MM.1S (cell line): ENCODE data around the gene INHBC.

Source experiments
- EZH2 ChIP-seq: fragments of 300-600 bp; sonication (generic); optimal IDR thresholded peaks from 2 replicates; pipeline ENCODE3; 2017; ENCODE audit warnings: low read depth, mild to moderate bottlenecking, antibody characterized with exemption, low read length, mixed read lengths
- EZH2phosphoT487 ChIP-seq: fragments of 300-600 bp; sonication (generic); IDR thresholded peaks from 2 replicates; pipeline ENCODE4 v1.6.1; 2018; ENCODE audit warnings: antibody characterized with exemption, low read length
- TF ChIP-seq, protein P1 (sequence below): fragments of 300-600 bp; sonication (generic); IDR thresholded peaks from 2 replicates; pipeline ENCODE4 v1.5.1; 2016; ENCODE audit warnings: antibody characterized with exemption, low read length, mixed read lengths

DNA sequence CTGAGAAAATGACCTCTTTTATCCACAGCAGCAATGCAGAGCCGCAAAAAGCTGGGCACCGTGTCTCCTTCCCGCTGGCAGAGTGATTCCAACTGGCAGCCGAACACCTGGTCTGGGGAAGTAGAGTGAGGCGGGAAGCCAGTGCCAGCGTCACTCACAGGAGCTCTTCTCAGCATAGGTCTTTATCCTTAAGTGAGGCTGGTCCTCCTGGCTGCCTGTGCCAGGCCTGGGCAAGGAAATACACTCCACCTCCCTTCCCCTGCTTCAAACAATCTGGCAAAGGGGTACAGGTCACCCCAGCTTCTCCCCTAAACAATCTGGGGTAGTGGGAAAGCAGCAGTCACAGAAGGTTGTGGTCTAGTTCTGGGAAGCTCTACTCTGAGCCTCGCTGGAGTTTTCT is 40.3 kb downstream of the INHBC start:
- TF ChIP-seq, protein P1, sequence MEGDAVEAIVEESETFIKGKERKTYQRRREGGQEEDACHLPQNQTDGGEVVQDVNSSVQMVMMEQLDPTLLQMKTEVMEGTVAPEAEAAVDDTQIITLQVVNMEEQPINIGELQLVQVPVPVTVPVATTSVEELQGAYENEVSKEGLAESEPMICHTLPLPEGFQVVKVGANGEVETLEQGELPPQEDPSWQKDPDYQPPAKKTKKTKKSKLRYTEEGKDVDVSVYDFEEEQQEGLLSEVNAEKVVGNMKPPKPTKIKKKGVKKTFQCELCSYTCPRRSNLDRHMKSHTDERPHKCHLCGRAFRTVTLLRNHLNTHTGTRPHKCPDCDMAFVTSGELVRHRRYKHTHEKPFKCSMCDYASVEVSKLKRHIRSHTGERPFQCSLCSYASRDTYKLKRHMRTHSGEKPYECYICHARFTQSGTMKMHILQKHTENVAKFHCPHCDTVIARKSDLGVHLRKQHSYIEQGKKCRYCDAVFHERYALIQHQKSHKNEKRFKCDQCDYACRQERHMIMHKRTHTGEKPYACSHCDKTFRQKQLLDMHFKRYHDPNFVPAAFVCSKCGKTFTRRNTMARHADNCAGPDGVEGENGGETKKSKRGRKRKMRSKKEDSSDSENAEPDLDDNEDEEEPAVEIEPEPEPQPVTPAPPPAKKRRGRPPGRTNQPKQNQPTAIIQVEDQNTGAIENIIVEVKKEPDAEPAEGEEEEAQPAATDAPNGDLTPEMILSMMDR, result no peak
- TF ChIP-seq EZH2 (no peak), EZH2phosphoT487 (no peak)
